GM12874 (cell line): ENCODE results near the gene RAB8A.
A peak's percentile ranks its signal among the peaks of the same experiment; 100 is the strongest.

Experiments used
- CTCF ChIP-seq: IDR thresholded peaks from 2 replicates; pipeline ENCODE4 v1.5.1; 2011; ENCODE audit warnings: low read depth, mild to moderate bottlenecking, control low read depth, low read length, moderate library complexity; ENCODE audit not compliant: insufficient read depth

RAB8A gene

GRCh38 chr19:16133818-16134217, 22.1 kb downstream of the RAB8A start:
- TF ChIP-seq CTCF, result no peak

- no peak for TF ChIP-seq CTCF
These were observed 22.8 kb downstream of the RAB8A start for GRCh38 chr19:16134510-16134909.

DNA sequence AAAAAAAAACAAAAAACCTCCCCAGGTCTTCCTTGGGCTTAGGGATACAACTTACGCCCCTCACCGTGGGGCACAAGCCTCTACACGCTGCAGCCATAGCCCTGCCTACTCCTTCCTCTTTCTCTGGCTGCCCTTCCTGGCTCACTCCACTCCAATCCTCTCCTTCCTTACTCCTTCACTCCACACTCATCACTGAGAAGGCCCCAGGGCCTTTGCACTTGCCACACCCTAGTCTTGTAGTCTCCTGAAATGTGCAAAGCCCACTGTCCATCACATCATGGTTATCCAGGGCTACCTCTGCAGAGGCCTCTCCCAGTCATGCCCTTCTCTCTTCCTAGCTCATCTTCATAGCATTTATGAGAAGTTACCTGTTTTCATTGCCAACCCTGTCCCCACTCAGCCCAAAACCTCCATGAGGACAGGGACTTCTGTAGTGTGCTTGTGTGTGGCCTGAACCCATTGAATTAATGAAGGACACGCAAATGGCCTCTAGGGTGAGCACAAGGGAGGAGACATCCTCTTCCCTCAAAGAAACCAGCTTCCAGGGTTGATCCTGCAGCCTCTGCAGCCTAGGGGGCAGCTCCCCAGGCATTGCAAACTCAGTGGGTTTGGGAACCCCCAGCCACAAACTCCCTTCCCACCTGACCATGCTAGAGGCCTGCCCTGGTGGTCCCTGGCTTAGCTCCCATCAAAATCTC, 23.9 kb downstream of the RAB8A start:
- no peak for TF ChIP-seq CTCF

- no peak for TF ChIP-seq CTCF
These were observed 24.7 kb downstream of the RAB8A start for GRCh38 chr19:16136185-16136999.

DNA sequence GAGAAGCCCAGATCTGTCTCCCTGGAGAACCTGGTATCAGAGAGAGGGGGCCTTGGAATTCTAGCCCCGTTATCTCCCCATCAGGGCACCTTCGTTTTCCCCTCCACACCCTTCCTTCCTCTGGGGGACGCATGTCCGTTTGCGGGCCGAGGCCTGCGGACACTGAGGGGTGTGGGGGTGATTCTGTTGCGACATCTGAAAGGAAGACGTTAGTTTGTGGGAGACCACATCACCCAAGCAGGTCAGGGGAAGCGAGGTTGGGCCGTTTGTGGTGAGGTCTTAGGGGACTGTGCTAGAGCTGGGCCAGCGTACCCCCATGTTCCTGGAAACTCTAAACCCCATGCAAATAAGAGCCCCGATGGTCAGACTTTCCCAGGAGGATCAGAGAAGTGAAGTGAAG, 28.1 kb downstream of the RAB8A start:
- TF ChIP-seq CTCF, result no peak

DNA sequence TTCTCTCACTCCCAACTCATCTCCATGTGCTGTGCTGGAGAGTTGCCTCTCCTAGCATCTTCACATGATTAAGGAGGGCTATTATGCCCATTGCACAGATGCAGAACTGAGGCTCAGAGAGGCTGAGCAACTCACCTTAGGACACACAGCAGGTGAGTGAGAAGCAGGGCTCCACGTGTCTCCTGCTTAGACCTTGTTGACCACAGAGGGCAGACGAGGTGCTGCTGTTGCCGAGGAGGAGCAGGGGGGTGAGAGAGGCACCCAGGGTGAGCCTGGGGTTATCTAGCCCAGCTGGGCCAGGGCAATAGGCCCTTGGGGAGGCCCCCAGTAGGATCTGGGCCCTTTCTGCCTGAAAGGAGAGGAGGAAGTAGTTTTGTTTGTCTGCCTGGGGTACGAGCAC, 29.4 kb downstream of the RAB8A start:
- TF ChIP-seq CTCF, result peak; percentile 25; the same call in 1 of the 2 replicates

DNA sequence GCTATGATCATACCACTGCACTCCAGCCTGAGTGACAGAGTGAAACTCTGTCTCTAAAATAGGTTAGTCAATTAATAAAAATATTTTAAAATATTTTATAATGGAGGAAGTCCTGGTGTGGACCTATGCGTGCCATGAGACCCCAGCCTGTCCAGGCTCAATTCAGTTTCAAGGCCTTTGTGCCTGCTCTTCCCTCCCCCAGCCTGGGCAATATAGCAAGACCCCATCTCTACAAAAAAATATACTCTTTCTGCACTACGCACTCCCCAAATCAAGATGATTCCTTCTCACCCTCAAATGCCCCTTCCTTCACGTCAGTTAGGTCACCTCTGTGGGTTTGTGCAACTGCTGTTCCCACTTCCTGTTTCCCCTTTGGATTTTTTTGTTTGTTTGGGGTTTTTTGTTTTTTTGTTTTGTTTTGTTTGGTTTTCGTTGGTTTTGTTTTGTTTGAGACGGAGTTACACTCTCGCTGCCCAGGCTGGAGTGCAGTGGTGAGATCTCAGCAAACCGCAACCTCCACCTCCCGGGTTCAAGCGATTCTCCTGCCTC, 30.4 kb downstream of the RAB8A start:
- TF ChIP-seq CTCF, result no peak
